Muscle layer of duodenum (tissue), 2 donors: Measurements from ENCODE around the gene TMEM203.
"Not testable (repeated sequence)": the region's sequence is repeated elsewhere in the genome, so short reads cannot be mapped to it uniquely, and the experiment has no call there.

Experiments
- H3K27ac ChIP-seq: one replicate; pipeline ENCODE4 v1.7.0; 2013; ENCODE audit warnings: mild to moderate bottlenecking, low read length
- H3K27me3 ChIP-seq: one replicate; pipeline ENCODE4 v1.7.0; 2013; ENCODE audit warnings: low read depth, mild to moderate bottlenecking, control low read depth, low read length
- H3K36me3 ChIP-seq, 2 donors: one replicate each; pipeline ENCODE4 v1.7.0; 2013; ENCODE audit warnings: low read length in 2 of 2, control low read depth in 1 of 2, mild to moderate bottlenecking in 1 of 2; ENCODE audit not compliant: insufficient read depth in 2 of 2, control insufficient read depth in 1 of 2
- H3K4me1 ChIP-seq, 2 donors: one replicate each; pipeline ENCODE4 v1.7.0; 2013; ENCODE audit warnings: low read length in 2 of 2, mild to moderate bottlenecking in 2 of 2, control low read depth in 1 of 2, moderate library complexity in 1 of 2; ENCODE audit not compliant: insufficient read depth in 2 of 2, control insufficient read depth in 1 of 2
- H3K4me3 ChIP-seq, 2 donors: one replicate each; pipeline ENCODE4 v1.7.0; 2013; ENCODE audit warnings: low read length in 2 of 2, low read depth in 1 of 2, mild to moderate bottlenecking in 1 of 2
- H3K9me3 ChIP-seq, 2 donors: one replicate each; pipeline ENCODE4 v1.7.0; 2013; ENCODE audit warnings: low read length in 2 of 2, control low read depth in 1 of 2, mild to moderate bottlenecking in 1 of 2; ENCODE audit not compliant: control insufficient read depth in 1 of 2
- donor health status: healthy.

The TMEM203 gene

GRCh38 chr9:137247135-137247915, 41.9 kb upstream of the TMEM203 start:
- no peak overlapping the region for H3K27ac ChIP-seq
- no peaks in the 10 kb centered on the region for H3K27me3 ChIP-seq
- peaks cover 0 to 17% of the 10 kb centered on the region in 2 donors for H3K4me1 ChIP-seq
- H3K36me3 ChIP-seq, result peaks cover 0 to 10% of the 10 kb centered on the region in 2 donors
- no peaks in the 10 kb centered on the region for H3K9me3 ChIP-seq
- no peak overlapping the region for H3K4me3 ChIP-seq

GRCh38 chr9:137245450-137246421, 40.3 kb upstream of the TMEM203 start:
- Histone ChIP-seq H3K9me3 (no peaks in the 10 kb centered on the region), H3K36me3 (peaks cover 0 to 10% of the 10 kb centered on the region in 2 donors), H3K27ac (no peak overlapping the region), H3K27me3 (no peaks in the 10 kb centered on the region), H3K4me3 (no peak overlapping the region), H3K4me1 (peaks cover 0 to 22% of the 10 kb centered on the region in 2 donors)

GRCh38 chr9:137244486-137245449, 39.3 kb upstream of the TMEM203 start:
- H3K36me3 ChIP-seq, result peaks cover 0 to 10% of the 10 kb centered on the region in 2 donors
- H3K27ac ChIP-seq, result no peak overlapping the region
- no peaks in the 10 kb centered on the region for H3K27me3 ChIP-seq
- H3K4me3 ChIP-seq, result no peak overlapping the region
- peaks cover 0 to 22% of the 10 kb centered on the region in 2 donors for H3K4me1 ChIP-seq
- no peaks in the 10 kb centered on the region for H3K9me3 ChIP-seq

- peaks cover 0 to 30% of the 10 kb centered on the region in 2 donors for H3K4me1 ChIP-seq
- peak overlapping the region in 1 of 2 donors; percentile 33 for H3K4me3 ChIP-seq
- no peaks in the 10 kb centered on the region for H3K9me3 ChIP-seq
- peaks cover 0 to 10% of the 10 kb centered on the region in 2 donors for H3K36me3 ChIP-seq
- no peak overlapping the region for H3K27ac ChIP-seq
- no peaks in the 10 kb centered on the region for H3K27me3 ChIP-seq
Observed at GRCh38 chr9:137243626-137244485, 38.4 kb upstream of the TMEM203 start.

GRCh38 chr9:137243266-137243625, 37.8 kb upstream of the TMEM203 start:
- H3K27ac ChIP-seq, H3K9me3 ChIP-seq, H3K27me3 ChIP-seq: not testable (repeated sequence)
- peaks cover 0 to 10% of the 10 kb centered on the region in 2 donors for H3K36me3 ChIP-seq
- H3K4me1 ChIP-seq, result peaks cover 0 to 36% of the 10 kb centered on the region in 2 donors
- peak overlapping the region in 1 of 2 donors; percentile 33 for H3K4me3 ChIP-seq

GRCh38 chr9:137242269-137243203, 37.1 kb upstream of the TMEM203 start:
- peaks cover 0 to 10% of the 10 kb centered on the region in 2 donors for H3K36me3 ChIP-seq
- H3K27me3 ChIP-seq, result no peaks in the 10 kb centered on the region
- peaks cover 0 to 43% of the 10 kb centered on the region in 2 donors for H3K4me1 ChIP-seq
- H3K9me3 ChIP-seq, result no peaks in the 10 kb centered on the region
- H3K27ac ChIP-seq, result peak overlapping the region; percentile 79
- peak overlapping the region; percentile 74 to 82 for H3K4me3 ChIP-seq

GRCh38 chr9:137241490-137242268, 36.2 kb upstream of the TMEM203 start:
- peaks cover 0 to 51% of the 10 kb centered on the region in 2 donors for H3K4me1 ChIP-seq
- H3K4me3 ChIP-seq, result peak overlapping the region; percentile 74 to 82
- peak overlapping the region; percentile 79 for H3K27ac ChIP-seq
- no peaks in the 10 kb centered on the region for H3K9me3 ChIP-seq
- H3K36me3 ChIP-seq, result peaks cover 0 to 10% of the 10 kb centered on the region in 2 donors
- no peaks in the 10 kb centered on the region for H3K27me3 ChIP-seq

GRCh38 chr9:137240841-137241489, 35.5 kb upstream of the TMEM203 start, which contains the start of gene TUBB4B:
Gene TUBB4B, plus strand, starts transcription at chr9:137241287. Its CDS starts 74 bp downstream, at chr9:137241361.
- Histone ChIP-seq H3K4me1 (peaks cover 0 to 58% of the 10 kb centered on the region in 2 donors), H3K27me3 (no peaks in the 10 kb centered on the region)

More at GRCh38 chr9:137240841-137241489, 35.5 kb upstream of the TMEM203 start, which contains the start of gene TUBB4B:
- Histone ChIP-seq H3K36me3 (peaks cover 0 to 10% of the 10 kb centered on the region in 2 donors), H3K4me3 (peak within 1 kb of the TSS; percentile 74 to 83), H3K27ac (peak within 1 kb of the TSS; percentile 79), H3K9me3 (no peaks in the 10 kb centered on the region)
